Epithelial cell of proximal tubule (primary cell): ENCODE data around the gene RXFP2. TPM values are rescaled to one million over a fixed set of nuclear protein-coding genes. Genes with fewer than 3 reads are reported as not detected.

Experiments used
- DNase-seq: peaks from one replicate; pipeline ENCODE4 v3.0.0-alpha.2; 2011; ENCODE audit warnings: low read depth
- H3K4me3 ChIP-seq: 2 replicates; pipeline ENCODE4 v1.5.1; 2011; ENCODE audit warnings: low read depth, mild to moderate bottlenecking, low read length
- CTCF ChIP-seq: conservative IDR thresholded peaks from 2 replicates; pipeline ENCODE4 v1.5.1; 2012; ENCODE audit warnings: low read depth, mild to moderate bottlenecking, low read length
- total RNA-seq: library from RNA; depleted of rRNA; stranded (reverse); fragments of >200 nt; gene quantifications from 2 replicates; pipeline ENCODE4 v1.2.3, GENCODE V29; 2015

RXFP2 gene
- total RNA-seq, 1 donor from 2014 or later = not detected

GRCh38 chr13:31719214-31719613, 20.1 kb upstream of the RXFP2 start:
- DNase-seq = no peak
- H3K4me3 ChIP-seq = no peak overlapping the region
- TF ChIP-seq CTCF = no peak

GRCh38 chr13:31722673-31723072, 16.7 kb upstream of the RXFP2 start:
- no peak overlapping the region for H3K4me3 ChIP-seq
- DNase-seq = no peak
- no peak for TF ChIP-seq CTCF

GRCh38 chr13:31725841-31726240, 13.5 kb upstream of the RXFP2 start:
- no peak for DNase-seq
- H3K4me3 ChIP-seq = no peak overlapping the region
- no peak for TF ChIP-seq CTCF

- TF ChIP-seq CTCF = no peak
- no peak overlapping the region for H3K4me3 ChIP-seq
- DNase-seq = no peak
Observed at GRCh38 chr13:31731921-31732320, 7.4 kb upstream of the RXFP2 start.

GRCh38 chr13:31733066-31733465, 6.3 kb upstream of the RXFP2 start:
- H3K4me3 ChIP-seq = no peak overlapping the region
- TF ChIP-seq CTCF = no peak
- no peak for DNase-seq

GRCh38 chr13:31733647-31734046, 5.7 kb upstream of the RXFP2 start:
- TF ChIP-seq CTCF = no peak
- DNase-seq = no peak
- no peak overlapping the region for H3K4me3 ChIP-seq

- no peak overlapping the region for H3K4me3 ChIP-seq
- no peak for DNase-seq
Observed at GRCh38 chr13:31742097-31742734, 2.9 kb downstream of the RXFP2 start.

More at GRCh38 chr13:31742097-31742734, 2.9 kb downstream of the RXFP2 start:
- peak; percentile 100 for TF ChIP-seq CTCF
